Measurements from ENCODE around the gene COX7A2.

The COX7A2 gene

GRCh38 chr6:75219263-75219662 lies 24.3 kb downstream of the COX7A2 start:
- DNase-seq, result no peak

- no peak for DNase-seq
Measured at GRCh38 chr6:75217193-75217592, 26.4 kb downstream of the COX7A2 start.

- no peak for DNase-seq
Measured at GRCh38 chr6:75215291-75215690, 28.3 kb downstream of the COX7A2 start.

GRCh38 chr6:75213732-75214131 lies 29.9 kb downstream of the COX7A2 start:
- no peak for DNase-seq

GRCh38 chr6:75213112-75213511 lies 30.5 kb downstream of the COX7A2 start:
- DNase-seq, result no peak

- DNase-seq, result no peak
Measured at GRCh38 chr6:75211920-75212590, 31.5 kb downstream of the COX7A2 start.

- peak; percentile 68 for DNase-seq
Measured at GRCh38 chr6:75210885-75211739, 32.5 kb downstream of the COX7A2 start.

- DNase-seq, result no peak
Measured at GRCh38 chr6:75209184-75209723, 34.3 kb downstream of the COX7A2 start.

- peak; percentile 66 for DNase-seq
Measured at GRCh38 chr6:75208298-75209183, 35.1 kb downstream of the COX7A2 start.

- no peak for DNase-seq
Measured at GRCh38 chr6:75206576-75207342, 36.8 kb downstream of the COX7A2 start.

GRCh38 chr6:75205776-75206575 lies 37.6 kb downstream of the COX7A2 start, which contains the start of gene COL12A1:
Gene COL12A1, minus strand, starts transcription at chr6:75206053. Its CDS starts 3,261 bp downstream, at chr6:75202792.
- DNase-seq, result no peak

GRCh38 chr6:75204959-75205775 lies 38.4 kb downstream of the COX7A2 start:
- no peak for DNase-seq

- peak; percentile 3 for DNase-seq
Measured at GRCh38 chr6:75204217-75204958, 39.2 kb downstream of the COX7A2 start.

- DNase-seq, result no peak
Measured at GRCh38 chr6:75203721-75204120, 39.9 kb downstream of the COX7A2 start.

- no peak for DNase-seq
Measured at GRCh38 chr6:75202676-75203131, 40.9 kb downstream of the COX7A2 start.

- no peak for DNase-seq
Measured at GRCh38 chr6:75201901-75202672, 41.5 kb downstream of the COX7A2 start.

GRCh38 chr6:75201021-75201420 lies 42.6 kb downstream of the COX7A2 start:
- no peak for DNase-seq

GRCh38 chr6:75199889-75200288 lies 43.7 kb downstream of the COX7A2 start:
- DNase-seq, result no peak
